PC-3 (cell line): Measurements from ENCODE around the gene RPS19BP1. TPM values are rescaled to one million over a fixed set of nuclear protein-coding genes. Genes with fewer than 3 reads are reported as not detected.
"Not testable (repeated sequence)": the region's sequence is repeated elsewhere in the genome, so short reads cannot be mapped to it uniquely, and the experiment has no call there.

ENCODE experiments used
- ATAC-seq: fragments of 200-7000 bp; cut with Tn5 transposase; 2 replicates; pipeline ENCODE4 v1.9.1; 2020; ENCODE audit warnings: mild to moderate bottlenecking, moderate library complexity
- BruUV-seq: library from RNA; stranded (reverse); fragments of 400-500 nt; replicated peaks from 2 replicates; lab custom pipeline; 2021; lab: Mats Ljungman, UMichigan
- CTCF ChIA-PET: fragments of 300-600 bp; sonication (Branson Sonifier 250); formaldehyde crosslinking; loops from one replicate; lab custom pipeline; 2022; ENCODE audit warnings: antibody characterized with exemption; lab: Charles Lee
- POLR2A ChIA-PET: fragments of 300-600 bp; sonication (Branson Sonifier 250); formaldehyde crosslinking; loops from one replicate; lab custom pipeline; 2022; ENCODE audit warnings: antibody characterized with exemption; ENCODE audit not compliant: unreplicated experiment; lab: Charles Lee
- DNase-seq: peaks from one replicate; pipeline ENCODE4 v3.0.0-alpha.2; 2015
- H2AFZ ChIP-seq: fragments of 300-600 bp; sonication (generic); 2 replicates; pipeline ENCODE4 v1.6.0; 2016; ENCODE audit warnings: antibody characterized with exemption, low read length
- H3F3A ChIP-seq: fragments of 300-600 bp; sonication (generic); one replicate; pipeline ENCODE4 v1.6.0; 2017; ENCODE audit warnings: antibody characterized with exemption, low read length, control low read depth, mild to moderate bottlenecking; ENCODE audit not compliant: unreplicated experiment
- H3K27ac ChIP-seq: fragments of 300-600 bp; sonication (generic); 2 replicates; pipeline ENCODE4 v1.5.1; 2016; ENCODE audit warnings: mild to moderate bottlenecking, low read length
- H3K27me3 ChIP-seq: fragments of 300-600 bp; sonication (generic); 2 replicates; pipeline ENCODE4 v1.6.1; 2016; ENCODE audit warnings: low read length, mixed read lengths
- H3K36me3 ChIP-seq: fragments of 300-600 bp; sonication (generic); 2 replicates; pipeline ENCODE4 v1.6.1; 2016; ENCODE audit warnings: low read depth, mixed run types, low read length, mixed read lengths
- H3K4me1 ChIP-seq: fragments of 300-600 bp; sonication (generic); 2 replicates; pipeline ENCODE4 v1.5.1; 2016; ENCODE audit warnings: low read length; ENCODE audit not compliant: insufficient read depth
- H3K4me2 ChIP-seq: fragments of 300-600 bp; sonication (generic); 2 replicates; pipeline ENCODE4 v1.6.0; 2016; ENCODE audit warnings: low read length
- H3K4me3 ChIP-seq: fragments of 300-600 bp; sonication (generic); 2 replicates; pipeline ENCODE4 v1.5.1; 2016; ENCODE audit warnings: mild to moderate bottlenecking, low read length, mixed read lengths
- H3K79me2 ChIP-seq: fragments of 300-600 bp; sonication (generic); 2 replicates; pipeline ENCODE4 v1.6.1; 2017; ENCODE audit warnings: low read length, mixed read lengths
- H3K9ac ChIP-seq: fragments of 300-600 bp; sonication (generic); 2 replicates; pipeline ENCODE4 v1.6.0; 2016; ENCODE audit warnings: mild to moderate bottlenecking, low read length
- H3K9me2 ChIP-seq: fragments of 300-600 bp; sonication (generic); replicated peaks from 2 replicates; pipeline ENCODE4 v1.6.1; 2016; ENCODE audit warnings: mixed run types, low read length, mixed read lengths
- H3K9me3 ChIP-seq: fragments of 300-600 bp; sonication (generic); 2 replicates; pipeline ENCODE4 v1.6.1; 2016; ENCODE audit warnings: low read length, mixed read lengths
- H4K20me1 ChIP-seq: fragments of 300-600 bp; sonication (generic); 2 replicates; pipeline ENCODE4 v1.6.1; 2016; ENCODE audit warnings: low read length, mixed read lengths
- EZH2 ChIP-seq: fragments of 300-600 bp; sonication (generic); IDR thresholded peaks from one replicate; pipeline ENCODE4 v1.6.1; 2017; ENCODE audit warnings: antibody characterized with exemption, mild to moderate bottlenecking, low read length; ENCODE audit not compliant: unreplicated experiment
- EZH2phosphoT487 ChIP-seq: fragments of 300-600 bp; sonication (generic); IDR thresholded peaks from 2 replicates; pipeline ENCODE4 v1.6.1; 2018; ENCODE audit warnings: mild to moderate bottlenecking, antibody characterized with exemption, low read length, borderline replicate concordance
- intact Hi-C: fragments of 100-400 bp; cut with micrococcal nuclease; formaldehyde crosslinking; loops from 2 replicates; pipeline ENCODE4 v1.9.0; 2023
- total RNA-seq: library from RNA; depleted of rRNA; stranded (reverse); fragments of >200 nt; gene quantifications from 2 replicates; pipeline ENCODE4 v1.2.3, GENCODE V29; 2014
- TF ChIP-seq, protein P1 (sequence below): fragments of 300-600 bp; sonication (generic); conservative IDR thresholded peaks from 2 replicates; pipeline ENCODE4 v1.5.1; 2017; ENCODE audit warnings: antibody characterized with exemption, low read depth, mild to moderate bottlenecking, low read length

RPS19BP1 gene
- total RNA-seq, 1 experiment from 2014 or later: 253 TPM

GRCh38 chr22:39511226-39511625 is 21.3 kb downstream of the RPS19BP1 start:
- no peak overlapping the region for H3K9ac ChIP-seq
- no TSS peak for BruUV-seq
- TF ChIP-seq, protein P1, sequence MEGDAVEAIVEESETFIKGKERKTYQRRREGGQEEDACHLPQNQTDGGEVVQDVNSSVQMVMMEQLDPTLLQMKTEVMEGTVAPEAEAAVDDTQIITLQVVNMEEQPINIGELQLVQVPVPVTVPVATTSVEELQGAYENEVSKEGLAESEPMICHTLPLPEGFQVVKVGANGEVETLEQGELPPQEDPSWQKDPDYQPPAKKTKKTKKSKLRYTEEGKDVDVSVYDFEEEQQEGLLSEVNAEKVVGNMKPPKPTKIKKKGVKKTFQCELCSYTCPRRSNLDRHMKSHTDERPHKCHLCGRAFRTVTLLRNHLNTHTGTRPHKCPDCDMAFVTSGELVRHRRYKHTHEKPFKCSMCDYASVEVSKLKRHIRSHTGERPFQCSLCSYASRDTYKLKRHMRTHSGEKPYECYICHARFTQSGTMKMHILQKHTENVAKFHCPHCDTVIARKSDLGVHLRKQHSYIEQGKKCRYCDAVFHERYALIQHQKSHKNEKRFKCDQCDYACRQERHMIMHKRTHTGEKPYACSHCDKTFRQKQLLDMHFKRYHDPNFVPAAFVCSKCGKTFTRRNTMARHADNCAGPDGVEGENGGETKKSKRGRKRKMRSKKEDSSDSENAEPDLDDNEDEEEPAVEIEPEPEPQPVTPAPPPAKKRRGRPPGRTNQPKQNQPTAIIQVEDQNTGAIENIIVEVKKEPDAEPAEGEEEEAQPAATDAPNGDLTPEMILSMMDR: no peak
- TF ChIP-seq EZH2: no peak
- no peak for TF ChIP-seq EZH2phosphoT487
- no peak overlapping the region for H2AFZ ChIP-seq
- H3K36me3 ChIP-seq: peaks cover 48% of the 10 kb centered on the region
- intact Hi-C loops: no loop called here
- no peak overlapping the region for H3K27ac ChIP-seq
- no peaks in the 10 kb centered on the region for H3K9me3 ChIP-seq
- no peak overlapping the region for H3K4me3 ChIP-seq
- ATAC-seq: no peak
- no peak overlapping the region for H3K4me2 ChIP-seq
- ChIA-PET CTCF (no interaction called here), POLR2A (no interaction called here)
- no peaks in the 10 kb centered on the region for H3K27me3 ChIP-seq
- no peaks in the 10 kb centered on the region for H3K4me1 ChIP-seq
- DNase-seq: no peak
- no peaks in the 10 kb centered on the region for H3K9me2 ChIP-seq
- H3F3A ChIP-seq: no peaks in the 10 kb centered on the region
- peaks cover 6% of the 10 kb centered on the region; the same call in 1 of the 2 replicates for H4K20me1 ChIP-seq
- peaks cover 54% of the 10 kb centered on the region for H3K79me2 ChIP-seq

DNA sequence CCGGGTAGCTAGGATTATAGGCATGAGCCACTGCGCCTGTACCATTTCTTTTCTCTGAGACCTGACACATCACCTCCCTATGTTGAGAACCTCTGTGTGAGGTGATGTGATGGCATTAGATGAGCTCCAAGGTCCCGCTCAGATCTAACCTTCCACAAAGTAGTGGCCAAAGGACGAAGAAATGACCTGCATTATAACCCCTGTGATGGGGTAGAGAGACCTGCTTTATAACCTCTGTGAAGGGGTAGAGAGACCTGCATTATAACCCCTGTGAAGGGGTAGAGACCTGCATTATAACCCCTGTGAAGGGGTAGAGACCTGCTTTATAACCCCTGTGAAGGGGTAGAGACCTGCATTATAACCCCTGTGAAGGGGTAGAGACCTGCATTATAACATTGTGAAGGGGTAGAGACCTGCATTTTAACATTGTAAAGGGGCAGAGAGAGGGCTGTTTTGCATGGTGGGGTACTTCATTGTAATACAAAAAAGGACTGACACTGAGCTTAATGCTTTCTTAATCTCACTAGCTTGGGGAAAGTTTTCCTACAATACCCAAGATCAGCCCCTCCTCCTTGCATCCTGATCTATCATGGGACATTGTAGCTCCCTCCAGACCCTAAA is 21.9 kb downstream of the RPS19BP1 start:
- H3F3A ChIP-seq: no peaks in the 10 kb centered on the region
- no peaks in the 10 kb centered on the region for H3K9me2 ChIP-seq
- ChIA-PET POLR2A (no interaction called here), CTCF (no interaction called here)
- H3K4me3 ChIP-seq: no peak overlapping the region
- DNase-seq (no peak), ATAC-seq (no peak)
- no peaks in the 10 kb centered on the region for H3K4me1 ChIP-seq
- intact Hi-C loops: no loop called here
- H3K79me2 ChIP-seq: peaks cover 57% of the 10 kb centered on the region
- no peak overlapping the region for H3K9ac ChIP-seq
- H2AFZ ChIP-seq: no peak overlapping the region
- H3K4me2 ChIP-seq: no peak overlapping the region
- no peaks in the 10 kb centered on the region for H3K9me3 ChIP-seq
- BruUV-seq: no TSS peak
- TF ChIP-seq EZH2phosphoT487: no peak
- no peak for TF ChIP-seq EZH2
- TF ChIP-seq, protein P1: no peak
- H3K36me3 ChIP-seq: peaks cover 50% of the 10 kb centered on the region
- no peaks in the 10 kb centered on the region for H3K27me3 ChIP-seq
- no peak overlapping the region for H3K27ac ChIP-seq
- peaks cover 6% of the 10 kb centered on the region; the same call in 1 of the 2 replicates for H4K20me1 ChIP-seq

DNA sequence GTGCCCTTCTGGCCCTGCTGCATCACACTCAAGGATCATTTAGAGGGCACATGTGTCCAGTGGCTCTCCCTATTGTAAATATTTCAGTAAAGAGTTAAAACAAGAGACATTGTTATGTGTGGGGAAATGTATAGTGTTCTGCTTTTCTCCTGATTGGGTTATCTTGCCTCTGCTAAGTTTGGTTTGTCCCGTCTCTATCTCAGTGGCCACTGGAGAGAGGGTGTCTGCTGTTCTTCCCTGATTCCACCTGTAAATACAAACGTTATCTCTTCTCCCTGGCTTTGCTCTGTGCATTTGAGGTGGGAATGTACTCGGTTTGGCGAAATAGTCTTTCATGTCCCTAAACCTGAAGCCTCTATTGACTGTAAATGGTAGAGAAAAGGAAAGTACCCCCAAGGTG is 24.2 kb downstream of the RPS19BP1 start:
- Histone ChIP-seq H3K79me2 (peaks cover 67% of the 10 kb centered on the region), H3K27ac (no peak overlapping the region), H4K20me1 (no peaks in the 10 kb centered on the region), H3K9me3 (no peaks in the 10 kb centered on the region), H3K4me3 (no peak overlapping the region), H2AFZ (no peak overlapping the region), H3K4me1 (peaks cover 5% of the 10 kb centered on the region), H3K9me2 (no peaks in the 10 kb centered on the region), H3K9ac (no peak overlapping the region), H3K27me3 (no peaks in the 10 kb centered on the region), H3K36me3 (peaks cover 44% of the 10 kb centered on the region), H3F3A (no peaks in the 10 kb centered on the region), H3K4me2 (no peak overlapping the region)
- no TSS peak for BruUV-seq
- TF ChIP-seq, protein P1: no peak
- TF ChIP-seq EZH2phosphoT487: no peak
- no peak for TF ChIP-seq EZH2
- CTCF ChIA-PET: no interaction called here
- intact Hi-C loops: no loop called here
- DNase-seq (no peak), ATAC-seq (no peak)
- POLR2A ChIA-PET: no interaction called here

DNA sequence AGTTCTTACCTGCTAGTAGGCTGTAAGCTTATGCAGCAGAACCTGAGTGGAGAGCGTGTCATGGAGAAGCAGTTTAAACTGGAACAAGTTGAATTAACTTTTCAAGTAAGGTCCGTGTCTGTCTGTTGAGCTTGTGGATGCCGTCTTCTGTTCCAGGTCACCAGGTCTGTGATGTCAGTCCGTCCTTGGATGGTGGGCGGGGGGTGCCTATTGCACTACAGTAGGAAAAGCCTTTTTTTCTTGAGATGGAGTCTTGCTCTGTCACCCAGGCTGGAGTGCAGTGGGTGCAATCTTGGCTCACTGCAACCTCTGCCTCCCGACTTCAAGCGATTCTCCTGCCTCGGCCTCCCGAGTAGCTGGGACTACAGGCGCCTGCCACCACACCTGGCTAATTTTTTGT is 25.5 kb downstream of the RPS19BP1 start:
- intact Hi-C loops, H3K9me3 ChIP-seq, H3K9ac ChIP-seq, H3K27ac ChIP-seq, POLR2A ChIA-PET, H2AFZ ChIP-seq, H4K20me1 ChIP-seq, H3F3A ChIP-seq, H3K4me2 ChIP-seq, H3K9me2 ChIP-seq, H3K27me3 ChIP-seq, CTCF ChIA-PET, ATAC-seq, DNase-seq, H3K4me1 ChIP-seq, BruUV-seq, H3K4me3 ChIP-seq: not testable (repeated sequence)
- Histone ChIP-seq H3K79me2 (peaks cover 80% of the 10 kb centered on the region), H3K36me3 (peaks cover 40% of the 10 kb centered on the region)
